Chondrocyte (in vitro differentiated cells): ENCODE results near the gene CNTROB. TPM values are rescaled to one million over a fixed set of nuclear protein-coding genes. Genes with fewer than 3 reads are reported as not detected.

Experiments
- DNase-seq: peaks from one replicate; pipeline ENCODE4 v3.0.0; 2021; ENCODE audit warnings: mixed read lengths, low spot score
- H3K27ac Mint-ChIP-seq: one replicate; pipeline ENCODE4 v1.8.0; 2021; ENCODE audit warnings: mild to moderate bottlenecking, moderate library complexity, mixed read lengths; ENCODE audit not compliant: unreplicated experiment
- H3K27me3 Mint-ChIP-seq: 2 replicates; pipeline ENCODE4 v1.8.0; 2021; ENCODE audit warnings: low read depth, mixed read lengths
- H3K36me3 Mint-ChIP-seq: 2 replicates; pipeline ENCODE4 v1.8.0; 2021; ENCODE audit warnings: low read depth, mixed read lengths
- H3K4me1 Mint-ChIP-seq: 2 replicates; pipeline ENCODE4 v1.8.0; 2021; ENCODE audit warnings: low read depth, mild to moderate bottlenecking, mixed read lengths
- H3K4me3 Mint-ChIP-seq: one replicate; pipeline ENCODE4 v1.8.0; 2021; ENCODE audit warnings: mild to moderate bottlenecking, moderate library complexity, mixed read lengths; ENCODE audit not compliant: unreplicated experiment
- H3K9me3 Mint-ChIP-seq: 2 replicates; pipeline ENCODE4 v1.8.0; 2021; ENCODE audit warnings: low read depth, mixed read lengths
- CTCF ChIP-seq: fragments of 200-600 bp; sonication (generic); IDR thresholded peaks from 2 replicates; pipeline ENCODE4 v1.5.0; 2021; ENCODE audit warnings: antibody characterized with exemption, mild to moderate bottlenecking, moderate library complexity
- long read RNA-seq: library from polyadenylated mRNA; stranded (forward); transcript quantifications from one replicate; pipeline ENCODE4 v2.0.0, GENCODE V29; 2021
- total RNA-seq: library from RNA; stranded (reverse); gene quantifications from 3 replicates; pipeline ENCODE4 v1.2.1, GENCODE V29; 2021

Gene CNTROB
- total RNA-seq, result 28.7 to 29.2 TPM (median 29.2 TPM) in 3 replicates
- long read RNA-seq, transcript CNTROB-202 (19 exons, 3,705 nt), result minor isoform, 11 of 45 reads
- long read RNA-seq, transcript CNTROB-203 (19 exons, 2,783 nt), result major isoform, 12 of 45 reads
- long read RNA-seq, partial matches to known transcripts, result 2 of 45 reads
- long read RNA-seq, other reads (novel, unspliced or antisense), result 19 of 45 reads

GRCh38 chr17:7931709-7932482 lies at the start of gene CNTROB, which contains the start of gene TRAPPC1:
Gene CNTROB, plus strand, starts transcription at chr17:7932206. Its CDS starts 874 bp downstream, at chr17:7933080.
Gene TRAPPC1, minus strand, starts transcription at chr17:7931946. Its CDS starts 117 bp downstream, at chr17:7931829.
- TF ChIP-seq CTCF, result no peak
- Mint-ChIP-seq H3K36me3 (peaks cover 14% of the 10 kb centered on the region), H3K27me3 (peaks cover 2% of the 10 kb centered on the region), H3K4me3 (peak within 1 kb of the TSS; percentile 100), H3K27ac (peak within 1 kb of the TSS; percentile 98), H3K4me1 (peaks cover 52% of the 10 kb centered on the region), H3K9me3 (no peaks in the 10 kb centered on the region)
- DNase-seq, result peak; percentile 100

- no peaks in the 10 kb centered on the region for H3K9me3 Mint-ChIP-seq
- no peak for DNase-seq
- H3K36me3 Mint-ChIP-seq, result peaks cover 1% of the 10 kb centered on the region
- no peak overlapping the region for H3K27ac Mint-ChIP-seq
- no peaks in the 10 kb centered on the region for H3K27me3 Mint-ChIP-seq
- H3K4me1 Mint-ChIP-seq, result peaks cover 3% of the 10 kb centered on the region
- no peak overlapping the region for H3K4me3 Mint-ChIP-seq
- no peak for TF ChIP-seq CTCF
These were observed 49.4 kb upstream of the CNTROB start for GRCh38 chr17:7882629-7883028.

- H3K27ac Mint-ChIP-seq, result no peak overlapping the region
- no peak for DNase-seq
These were observed 48.1 kb upstream of the CNTROB start for GRCh38 chr17:7883781-7884386.

GRCh38 chr17:7884581-7885366 lies 47.2 kb upstream of the CNTROB start:
- no peak for DNase-seq
- no peak for TF ChIP-seq CTCF
- Mint-ChIP-seq H3K27me3 (no peaks in the 10 kb centered on the region), H3K9me3 (no peaks in the 10 kb centered on the region), H3K27ac (peak overlapping the region; percentile 80), H3K36me3 (peaks cover 3% of the 10 kb centered on the region), H3K4me1 (peaks cover 3% of the 10 kb centered on the region), H3K4me3 (peak overlapping the region; percentile 68)

More at GRCh38 chr17:7883781-7884386, 48.1 kb upstream of the CNTROB start:
- H3K4me1 Mint-ChIP-seq, result peaks cover 3% of the 10 kb centered on the region
- H3K36me3 Mint-ChIP-seq, result peaks cover 1% of the 10 kb centered on the region
- no peaks in the 10 kb centered on the region for H3K27me3 Mint-ChIP-seq
- no peaks in the 10 kb centered on the region for H3K9me3 Mint-ChIP-seq
- peak overlapping the region; percentile 62 for H3K4me3 Mint-ChIP-seq
- no peak for TF ChIP-seq CTCF
